Ishikawa (cell line): ENCODE results near the gene TTC39A.

Experiments
- CEBPB ChIP-seq: IDR thresholded peaks from 2 replicates; pipeline ENCODE4 v1.6.1; 2012
- CREB1 ChIP-seq: IDR thresholded peaks from 2 replicates; pipeline ENCODE4 v1.6.1; 2012; ENCODE audit warnings: low read depth
- EGR1 ChIP-seq: IDR thresholded peaks from 2 replicates; pipeline ENCODE4 v1.6.1; 2012
- EP300 ChIP-seq: IDR thresholded peaks from 2 replicates; pipeline ENCODE4 v1.6.1; 2012; ENCODE audit warnings: borderline replicate concordance
- FOXM1 ChIP-seq: IDR thresholded peaks from 2 replicates; pipeline ENCODE4 v1.6.1; 2012; ENCODE audit warnings: low read depth, borderline replicate concordance
- NFIC ChIP-seq: IDR thresholded peaks from 2 replicates; pipeline ENCODE4 v1.6.1; 2012
- RAD21 ChIP-seq: IDR thresholded peaks from 2 replicates; pipeline ENCODE4 v1.6.1; 2012; ENCODE audit warnings: low read depth
- TAF1 ChIP-seq: IDR thresholded peaks from 2 replicates; pipeline ENCODE4 v1.6.1; 2012; ENCODE audit warnings: low read depth, mild to moderate bottlenecking
- TCF12 ChIP-seq: IDR thresholded peaks from 2 replicates; pipeline ENCODE4 v1.6.1; 2012; ENCODE audit warnings: low read depth
- TEAD4 ChIP-seq: IDR thresholded peaks from 2 replicates; pipeline ENCODE4 v1.6.1; 2012
- YY1 ChIP-seq: IDR thresholded peaks from 2 replicates; pipeline ENCODE4 v1.6.1; 2012; ENCODE audit warnings: low read depth
- ZBTB7A ChIP-seq: IDR thresholded peaks from 2 replicates; pipeline ENCODE4 v1.6.1; 2012; ENCODE audit warnings: low read depth
- TF ChIP-seq, protein P1 (sequence below): IDR thresholded peaks from 2 replicates; pipeline ENCODE4 v1.6.1; 2012
- TF ChIP-seq, protein P2 (sequence below): IDR thresholded peaks from 2 replicates; pipeline ENCODE4 v1.6.1; 2012; ENCODE audit warnings: low read depth, mild to moderate bottlenecking
- TF ChIP-seq, protein P3 (sequence below): IDR thresholded peaks from 2 replicates; pipeline ENCODE4 v1.6.1; 2012

The TTC39A gene

DNA sequence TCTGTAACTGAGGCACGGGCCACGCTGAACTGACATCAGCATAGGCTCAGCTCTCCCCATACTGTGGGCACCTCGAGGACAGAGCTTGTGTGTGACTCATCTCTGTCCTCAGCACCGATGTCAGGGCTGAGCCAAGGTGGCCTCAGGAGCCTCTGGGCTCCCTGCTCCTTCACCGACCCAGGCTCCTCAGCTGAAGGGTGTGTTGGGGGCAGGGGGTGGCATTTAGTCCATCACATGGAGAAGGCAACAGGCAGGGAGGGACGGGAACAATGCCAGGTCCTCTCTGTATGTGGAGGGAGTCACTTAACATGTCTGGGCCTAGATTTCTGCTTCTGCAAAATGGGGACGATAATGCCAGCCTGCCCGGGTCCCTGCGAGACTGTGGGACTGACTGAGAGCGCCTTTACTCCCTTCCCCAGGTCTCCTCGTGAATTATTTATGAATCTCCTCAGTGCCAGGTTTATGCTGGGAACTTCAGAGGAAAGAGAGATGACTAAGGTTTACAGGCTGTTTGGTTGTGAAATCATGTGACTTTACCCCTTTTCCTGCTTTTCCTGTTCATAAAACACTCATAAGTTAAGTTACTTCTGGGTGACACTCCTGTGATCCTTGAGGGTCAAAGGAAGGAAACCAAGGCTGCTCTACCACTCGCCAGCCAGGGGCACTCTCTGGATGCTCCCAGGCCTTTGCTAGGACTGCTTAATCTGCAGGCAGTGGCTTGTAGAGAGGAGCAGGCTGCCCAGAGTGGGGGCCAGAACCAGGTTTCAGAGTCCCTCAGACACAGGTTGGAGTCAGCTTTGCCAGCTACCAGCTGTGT, 16.2 kb downstream of the TTC39A start:
- no peak for TF ChIP-seq TEAD4
- TF ChIP-seq, protein P1, sequence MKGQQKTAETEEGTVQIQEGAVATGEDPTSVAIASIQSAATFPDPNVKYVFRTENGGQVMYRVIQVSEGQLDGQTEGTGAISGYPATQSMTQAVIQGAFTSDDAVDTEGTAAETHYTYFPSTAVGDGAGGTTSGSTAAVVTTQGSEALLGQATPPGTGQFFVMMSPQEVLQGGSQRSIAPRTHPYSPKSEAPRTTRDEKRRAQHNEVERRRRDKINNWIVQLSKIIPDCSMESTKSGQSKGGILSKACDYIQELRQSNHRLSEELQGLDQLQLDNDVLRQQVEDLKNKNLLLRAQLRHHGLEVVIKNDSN: 0 out of 2 replicates have a peak, but pooled peaks have one; percentile 15

DNA sequence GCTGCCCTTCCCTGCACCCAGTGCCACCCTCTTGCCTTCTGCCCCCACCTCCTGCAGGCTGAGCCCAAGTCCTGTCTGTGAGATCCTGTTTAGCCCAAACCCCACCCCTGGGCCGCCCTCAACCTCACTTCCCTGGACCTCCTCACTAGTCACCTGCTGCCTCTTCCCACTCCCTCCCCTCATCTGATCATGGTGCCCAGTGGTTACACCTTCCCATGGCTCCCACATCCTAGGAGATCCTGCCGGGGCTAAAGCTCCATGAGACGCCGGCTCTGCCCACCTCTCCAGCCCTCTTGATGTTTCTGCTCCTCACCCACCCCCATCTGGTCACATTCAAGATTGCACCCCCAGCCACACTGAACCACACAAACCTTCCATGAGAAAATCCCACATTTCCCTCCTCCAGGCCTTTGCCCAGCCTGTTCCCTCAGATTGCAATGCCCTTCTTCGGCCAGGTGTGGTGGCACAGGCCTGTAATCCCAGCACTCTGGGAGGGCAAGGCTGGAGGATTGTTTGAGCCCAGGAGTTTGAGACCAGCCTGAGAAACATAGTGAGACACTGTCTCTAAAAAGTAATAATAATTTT, 17.0 kb downstream of the TTC39A start:
- TF ChIP-seq ZBTB7A (no peak), RAD21 (peak; percentile 48), NFIC (no peak), TAF1 (no peak)

DNA sequence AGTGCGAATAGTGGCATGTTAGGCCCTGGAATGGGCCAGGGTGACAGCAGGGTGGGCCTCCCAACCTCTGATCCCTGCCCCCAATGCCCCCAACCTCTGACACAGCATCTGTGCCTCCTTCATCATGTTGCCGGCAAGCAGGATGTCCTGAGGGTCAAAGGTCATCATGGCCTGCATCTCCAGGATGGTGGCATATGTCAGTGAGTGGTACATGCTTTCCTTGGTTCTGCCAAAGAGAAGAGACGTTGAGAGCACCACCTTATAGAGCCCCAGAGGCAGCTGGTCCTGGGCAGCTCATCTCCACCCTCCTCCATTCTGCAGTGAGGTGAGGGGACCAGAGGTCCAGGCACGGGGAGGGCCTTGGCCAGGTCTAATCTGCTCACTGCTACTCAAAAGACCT, 17.6 kb downstream of the TTC39A start:
- TF ChIP-seq, protein P1: no peak
- TF ChIP-seq EP300 (no peak), CEBPB (no peak), ZBTB7A (no peak), TCF12 (no peak), FOXM1 (no peak), TAF1 (no peak), RAD21 (no peak), YY1 (no peak), CREB1 (no peak), EGR1 (no peak), TEAD4 (no peak), NFIC (no peak)
- TF ChIP-seq, protein P2, sequence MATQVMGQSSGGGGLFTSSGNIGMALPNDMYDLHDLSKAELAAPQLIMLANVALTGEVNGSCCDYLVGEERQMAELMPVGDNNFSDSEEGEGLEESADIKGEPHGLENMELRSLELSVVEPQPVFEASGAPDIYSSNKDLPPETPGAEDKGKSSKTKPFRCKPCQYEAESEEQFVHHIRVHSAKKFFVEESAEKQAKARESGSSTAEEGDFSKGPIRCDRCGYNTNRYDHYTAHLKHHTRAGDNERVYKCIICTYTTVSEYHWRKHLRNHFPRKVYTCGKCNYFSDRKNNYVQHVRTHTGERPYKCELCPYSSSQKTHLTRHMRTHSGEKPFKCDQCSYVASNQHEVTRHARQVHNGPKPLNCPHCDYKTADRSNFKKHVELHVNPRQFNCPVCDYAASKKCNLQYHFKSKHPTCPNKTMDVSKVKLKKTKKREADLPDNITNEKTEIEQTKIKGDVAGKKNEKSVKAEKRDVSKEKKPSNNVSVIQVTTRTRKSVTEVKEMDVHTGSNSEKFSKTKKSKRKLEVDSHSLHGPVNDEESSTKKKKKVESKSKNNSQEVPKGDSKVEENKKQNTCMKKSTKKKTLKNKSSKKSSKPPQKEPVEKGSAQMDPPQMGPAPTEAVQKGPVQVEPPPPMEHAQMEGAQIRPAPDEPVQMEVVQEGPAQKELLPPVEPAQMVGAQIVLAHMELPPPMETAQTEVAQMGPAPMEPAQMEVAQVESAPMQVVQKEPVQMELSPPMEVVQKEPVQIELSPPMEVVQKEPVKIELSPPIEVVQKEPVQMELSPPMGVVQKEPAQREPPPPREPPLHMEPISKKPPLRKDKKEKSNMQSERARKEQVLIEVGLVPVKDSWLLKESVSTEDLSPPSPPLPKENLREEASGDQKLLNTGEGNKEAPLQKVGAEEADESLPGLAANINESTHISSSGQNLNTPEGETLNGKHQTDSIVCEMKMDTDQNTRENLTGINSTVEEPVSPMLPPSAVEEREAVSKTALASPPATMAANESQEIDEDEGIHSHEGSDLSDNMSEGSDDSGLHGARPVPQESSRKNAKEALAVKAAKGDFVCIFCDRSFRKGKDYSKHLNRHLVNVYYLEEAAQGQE: no peak
- TF ChIP-seq, protein P3, sequence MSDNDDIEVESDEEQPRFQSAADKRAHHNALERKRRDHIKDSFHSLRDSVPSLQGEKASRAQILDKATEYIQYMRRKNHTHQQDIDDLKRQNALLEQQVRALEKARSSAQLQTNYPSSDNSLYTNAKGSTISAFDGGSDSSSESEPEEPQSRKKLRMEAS: no peak

DNA sequence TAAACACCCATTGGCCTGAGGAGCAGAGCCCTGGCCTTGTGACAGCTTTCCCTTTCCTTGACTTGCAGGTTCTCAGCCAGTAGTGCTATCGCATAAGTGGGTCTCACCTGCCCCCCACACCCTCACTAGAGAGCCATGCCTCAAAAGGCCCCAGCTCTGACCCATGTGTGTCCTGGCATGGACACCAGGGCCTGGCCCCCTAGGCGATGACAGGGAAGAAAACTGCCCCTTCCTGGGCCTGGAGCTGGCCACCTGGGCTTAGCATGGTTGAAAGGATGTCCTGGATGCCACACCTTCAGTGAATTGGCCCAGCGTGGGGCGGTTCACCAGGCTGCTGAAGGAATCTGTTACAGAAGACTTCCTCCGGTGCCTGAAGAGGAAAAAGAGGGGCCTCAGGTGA, 18.5 kb downstream of the TTC39A start:
- TF ChIP-seq, protein P2: no peak
- TF ChIP-seq RAD21 (no peak), EGR1 (no peak), NFIC (no peak), CREB1 (no peak), TAF1 (no peak), ZBTB7A (no peak), TEAD4 (no peak)
- TF ChIP-seq, protein P3: no peak

DNA sequence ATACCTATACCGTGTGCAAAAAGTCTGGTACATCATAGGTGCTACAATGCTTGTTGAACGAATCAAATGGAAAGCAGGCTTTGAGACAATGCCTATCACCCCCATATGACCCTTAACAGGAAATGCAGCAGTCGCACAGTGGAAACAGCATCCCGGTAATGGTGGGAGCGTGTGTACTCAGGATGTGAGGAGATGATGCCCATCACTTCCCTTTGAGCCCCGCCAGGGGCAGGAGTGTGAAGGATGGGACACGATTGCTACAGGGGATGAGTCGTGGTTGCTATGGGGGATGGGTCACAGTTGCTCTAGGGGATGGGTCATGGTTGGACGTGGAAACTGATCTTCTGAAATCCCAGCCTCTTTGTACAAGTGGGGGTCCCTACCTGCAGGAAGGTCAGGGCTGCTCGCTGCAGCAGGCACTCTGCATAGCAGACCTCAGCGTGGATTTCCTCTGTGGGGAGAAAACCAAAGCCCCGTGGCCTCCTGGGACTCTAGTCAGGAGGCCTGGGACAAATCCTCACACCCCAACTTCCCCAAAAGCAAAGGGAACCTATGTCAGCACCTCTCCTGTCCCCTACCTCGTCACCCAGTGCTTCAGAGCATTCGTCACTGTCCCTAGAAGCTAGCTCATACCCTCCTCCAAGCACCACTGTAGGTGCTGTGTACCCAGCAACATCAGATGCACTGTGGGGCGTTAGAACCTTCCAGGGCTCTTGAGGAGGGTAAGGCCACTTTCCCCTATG, 19.3 kb downstream of the TTC39A start:
- TF ChIP-seq YY1 (no peak), CEBPB (no peak), TCF12 (no peak), NFIC (no peak), FOXM1 (no peak), ZBTB7A (no peak)

DNA sequence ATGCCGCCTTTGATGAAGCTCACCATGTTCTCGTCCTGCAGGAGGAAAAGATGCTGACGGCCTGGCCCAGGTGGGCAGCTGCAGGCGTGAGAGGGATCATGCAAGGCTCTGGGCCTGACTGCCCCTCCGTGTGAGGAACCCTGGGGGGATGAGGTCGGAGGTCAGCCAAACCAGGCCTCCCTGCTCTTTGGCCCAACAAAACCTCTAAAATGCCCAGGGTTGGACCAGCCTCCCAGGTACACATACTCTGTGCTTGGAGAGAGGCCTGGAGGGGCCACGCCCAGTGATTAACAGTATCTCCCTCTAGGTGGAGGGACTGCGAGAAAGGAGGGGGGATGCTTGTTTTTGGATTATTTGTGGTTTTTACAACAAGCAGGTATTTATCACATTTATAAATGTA, 21.1 kb downstream of the TTC39A start:
- TF ChIP-seq, protein P2: no peak
- TF ChIP-seq, protein P1: no peak
- TF ChIP-seq TAF1 (no peak), EGR1 (no peak), ZBTB7A (no peak), RAD21 (no peak)
- TF ChIP-seq, protein P3: no peak
